Osteocyte (in vitro differentiated cells): Measurements from ENCODE around the gene GNAQ. TPM values are rescaled to one million over a fixed set of nuclear protein-coding genes. Genes with fewer than 3 reads are reported as not detected.
A peak's percentile ranks its signal among the peaks of the same experiment; 100 is the strongest.

Experiments
- DNase-seq: peaks from one replicate; pipeline ENCODE4 v3.0.0; 2021; ENCODE audit warnings: mixed read lengths; ENCODE audit not compliant: unreplicated experiment; ENCODE audit errors: extremely low spot score
- H3K27ac Mint-ChIP-seq: one replicate; pipeline ENCODE4 v1.8.0; 2021; ENCODE audit warnings: mild to moderate bottlenecking, mixed read lengths; ENCODE audit not compliant: unreplicated experiment
- H3K27me3 Mint-ChIP-seq: one replicate; pipeline ENCODE4 v1.8.0; 2021; ENCODE audit warnings: mixed read lengths; ENCODE audit not compliant: unreplicated experiment
- H3K36me3 Mint-ChIP-seq: one replicate; pipeline ENCODE4 v1.8.0; 2021; ENCODE audit warnings: mixed read lengths; ENCODE audit not compliant: unreplicated experiment
- H3K4me1 Mint-ChIP-seq: one replicate; pipeline ENCODE4 v1.8.0; 2021; ENCODE audit warnings: mixed read lengths; ENCODE audit not compliant: unreplicated experiment
- H3K4me3 Mint-ChIP-seq: one replicate; pipeline ENCODE4 v1.8.0; 2021; ENCODE audit warnings: mild to moderate bottlenecking, moderate library complexity, mixed read lengths; ENCODE audit not compliant: unreplicated experiment
- H3K9me3 Mint-ChIP-seq: one replicate; pipeline ENCODE4 v1.8.0; 2021; ENCODE audit warnings: mixed read lengths; ENCODE audit not compliant: unreplicated experiment
- total RNA-seq: library from RNA; stranded (reverse); gene quantifications from 2 replicates; pipeline ENCODE4 v1.2.1, GENCODE V29; 2021
- TF ChIP-seq, protein P1 (sequence below): fragments of 200-600 bp; sonication (generic); IDR thresholded peaks from 2 replicates; pipeline ENCODE4 v1.5.0; 2021; ENCODE audit warnings: antibody characterized with exemption, mild to moderate bottlenecking, moderate library complexity

GNAQ gene
- total RNA-seq, 1 donor from 2014 or later: 65.9 TPM

DNA sequence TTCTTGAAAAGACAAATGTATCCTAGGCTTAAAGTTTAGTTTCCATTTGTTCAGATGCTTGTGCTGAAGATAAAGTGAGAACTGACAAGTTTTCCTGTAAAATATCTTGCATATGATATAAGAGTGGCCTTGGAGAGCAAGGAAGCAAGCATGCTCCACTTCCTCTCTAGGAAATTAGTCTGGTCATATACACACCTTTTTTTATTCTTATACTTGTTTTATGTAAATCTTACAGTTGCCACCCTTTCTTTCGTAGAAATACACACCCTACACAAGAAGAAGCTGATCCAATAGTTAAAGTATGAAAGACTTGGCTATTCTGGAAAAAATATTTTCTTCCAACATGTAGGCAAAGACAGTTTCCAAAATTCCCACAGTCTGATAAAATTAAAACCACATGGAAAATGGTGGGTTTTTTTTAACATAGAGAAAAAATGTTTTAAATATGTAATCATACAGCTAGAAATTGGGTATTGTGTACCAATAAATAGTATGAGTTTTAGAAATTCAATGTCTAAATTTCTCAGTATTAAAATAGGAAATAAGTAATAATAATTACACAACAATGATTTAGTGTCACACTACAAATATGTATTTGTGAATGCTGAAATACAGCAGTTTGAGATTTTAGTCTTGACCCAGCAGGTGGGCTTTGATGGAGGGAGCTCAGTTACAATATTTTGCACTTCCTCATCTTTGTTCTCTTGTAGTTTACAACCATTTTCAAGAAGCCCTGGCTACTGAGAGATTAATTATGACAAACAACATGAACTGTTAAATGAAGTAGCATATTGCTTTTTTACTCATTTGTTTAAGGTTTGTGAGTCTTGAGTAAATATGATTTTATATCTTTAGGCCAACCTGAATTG is 197.8 kb downstream of the GNAQ start:
- H3K4me1 Mint-ChIP-seq: peaks cover 29% of the 10 kb centered on the region
- H3K27me3 Mint-ChIP-seq: no peaks in the 10 kb centered on the region
- DNase-seq: no peak
- H3K4me3 Mint-ChIP-seq: no peak overlapping the region
- peak overlapping the region; percentile 63 for H3K27ac Mint-ChIP-seq
- peaks cover 3% of the 10 kb centered on the region for H3K36me3 Mint-ChIP-seq
- TF ChIP-seq, protein P1, sequence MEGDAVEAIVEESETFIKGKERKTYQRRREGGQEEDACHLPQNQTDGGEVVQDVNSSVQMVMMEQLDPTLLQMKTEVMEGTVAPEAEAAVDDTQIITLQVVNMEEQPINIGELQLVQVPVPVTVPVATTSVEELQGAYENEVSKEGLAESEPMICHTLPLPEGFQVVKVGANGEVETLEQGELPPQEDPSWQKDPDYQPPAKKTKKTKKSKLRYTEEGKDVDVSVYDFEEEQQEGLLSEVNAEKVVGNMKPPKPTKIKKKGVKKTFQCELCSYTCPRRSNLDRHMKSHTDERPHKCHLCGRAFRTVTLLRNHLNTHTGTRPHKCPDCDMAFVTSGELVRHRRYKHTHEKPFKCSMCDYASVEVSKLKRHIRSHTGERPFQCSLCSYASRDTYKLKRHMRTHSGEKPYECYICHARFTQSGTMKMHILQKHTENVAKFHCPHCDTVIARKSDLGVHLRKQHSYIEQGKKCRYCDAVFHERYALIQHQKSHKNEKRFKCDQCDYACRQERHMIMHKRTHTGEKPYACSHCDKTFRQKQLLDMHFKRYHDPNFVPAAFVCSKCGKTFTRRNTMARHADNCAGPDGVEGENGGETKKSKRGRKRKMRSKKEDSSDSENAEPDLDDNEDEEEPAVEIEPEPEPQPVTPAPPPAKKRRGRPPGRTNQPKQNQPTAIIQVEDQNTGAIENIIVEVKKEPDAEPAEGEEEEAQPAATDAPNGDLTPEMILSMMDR: no peak
- H3K9me3 Mint-ChIP-seq: no peaks in the 10 kb centered on the region

DNA sequence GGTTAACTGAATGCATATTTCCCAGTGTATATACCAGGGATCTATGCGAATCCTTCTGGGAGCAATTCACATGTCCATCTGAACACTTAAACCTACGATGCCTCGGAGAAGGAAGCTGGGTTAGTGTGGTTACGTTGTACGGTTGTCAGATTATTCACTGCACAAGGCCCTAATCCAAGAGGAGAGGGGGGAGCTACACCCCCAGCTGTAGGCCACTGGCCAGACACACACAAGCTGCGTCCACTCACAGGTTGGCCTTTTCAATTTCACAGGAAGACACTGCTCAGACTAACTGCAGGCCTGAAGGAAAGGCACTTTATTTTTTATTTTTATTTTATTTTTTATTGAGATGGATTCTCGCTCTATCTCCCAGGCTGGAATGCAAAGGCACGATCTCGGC is 199.0 kb downstream of the GNAQ start:
- Mint-ChIP-seq H3K27ac (no peak overlapping the region), H3K4me3 (no peak overlapping the region), H3K4me1 (peaks cover 28% of the 10 kb centered on the region), H3K9me3 (no peaks in the 10 kb centered on the region), H3K27me3 (no peaks in the 10 kb centered on the region), H3K36me3 (peaks cover 3% of the 10 kb centered on the region)
- no peak for DNase-seq
- TF ChIP-seq, protein P1: no peak

DNA sequence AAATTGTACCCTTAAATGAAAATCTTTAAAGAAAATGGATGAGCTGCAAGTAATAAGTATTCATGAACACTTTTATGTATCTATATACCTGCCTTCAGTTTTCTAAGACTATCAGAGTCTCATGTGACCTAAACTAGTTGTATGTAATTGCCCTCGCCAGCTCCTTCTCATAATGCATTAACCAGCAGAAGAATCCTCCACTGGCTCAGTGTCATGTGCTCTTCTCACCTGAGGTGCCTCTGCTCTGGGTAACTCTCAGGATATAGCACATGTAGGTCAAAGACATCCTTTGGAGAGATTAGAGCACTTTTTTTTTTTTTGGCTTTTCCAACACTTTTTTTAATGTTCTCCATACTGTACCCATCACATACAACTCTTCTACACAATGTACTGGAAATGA is 199.8 kb downstream of the GNAQ start:
- peaks cover 31% of the 10 kb centered on the region for H3K4me1 Mint-ChIP-seq
- H3K27me3 Mint-ChIP-seq: no peaks in the 10 kb centered on the region
- no peak for DNase-seq
- no peak overlapping the region for H3K27ac Mint-ChIP-seq
- H3K36me3 Mint-ChIP-seq: peaks cover 3% of the 10 kb centered on the region
- no peak overlapping the region for H3K4me3 Mint-ChIP-seq
- TF ChIP-seq, protein P1: no peak
- H3K9me3 Mint-ChIP-seq: no peaks in the 10 kb centered on the region

DNA sequence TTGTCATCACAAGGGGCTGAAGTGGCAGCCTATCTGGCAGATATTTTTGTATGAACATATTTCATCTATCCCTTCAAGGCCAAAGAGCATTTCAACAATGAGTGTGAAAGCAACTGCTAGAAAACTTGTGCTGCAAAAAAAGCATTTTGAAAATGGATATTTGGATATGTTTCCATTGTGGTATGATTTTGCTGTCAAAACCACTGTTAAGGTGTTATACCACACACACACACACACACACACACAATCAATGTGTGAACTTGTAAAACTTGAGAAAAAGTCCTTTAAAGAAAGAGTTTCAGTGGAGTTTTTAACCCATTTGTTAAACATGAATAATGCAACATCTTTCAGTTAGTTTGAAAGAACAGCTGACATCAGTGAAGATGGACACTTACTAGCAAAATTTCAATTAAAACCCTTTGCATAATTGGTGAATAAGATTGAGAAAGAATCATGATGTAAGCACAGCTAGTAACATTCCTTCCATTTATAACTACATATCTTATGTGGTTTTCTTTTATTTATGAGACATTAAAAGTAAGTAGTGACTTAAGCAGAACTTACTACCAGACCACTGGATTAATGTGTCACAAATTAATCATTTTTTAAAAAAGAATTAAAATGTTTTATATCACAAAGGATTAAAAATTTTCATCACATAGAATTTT is 200.9 kb downstream of the GNAQ start:
- TF ChIP-seq, protein P1: no peak
- Mint-ChIP-seq H3K4me3 (no peak overlapping the region), H3K36me3 (peaks cover 3% of the 10 kb centered on the region), H3K4me1 (peaks cover 26% of the 10 kb centered on the region), H3K27ac (no peak overlapping the region), H3K27me3 (no peaks in the 10 kb centered on the region), H3K9me3 (no peaks in the 10 kb centered on the region)
- no peak for DNase-seq

DNA sequence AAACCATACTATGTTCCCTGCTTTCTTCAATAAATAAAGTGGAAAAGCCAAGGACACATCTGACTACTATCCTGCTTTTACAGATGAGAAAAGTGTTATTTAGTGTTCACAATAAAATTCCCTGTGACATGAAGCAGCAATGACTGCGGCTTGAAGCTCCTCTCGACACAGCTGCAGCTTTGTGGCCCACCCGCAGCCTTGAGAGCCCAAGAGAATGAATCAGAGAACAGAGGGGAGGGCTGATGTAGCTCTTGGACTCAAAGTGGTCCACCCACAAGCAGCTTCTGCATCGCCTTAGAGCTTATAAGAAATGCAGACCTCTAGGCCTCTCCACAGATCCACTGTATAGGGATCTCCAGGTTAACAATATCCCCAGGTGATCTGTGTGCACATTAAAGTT is 202.2 kb downstream of the GNAQ start:
- H3K27me3 Mint-ChIP-seq: no peaks in the 10 kb centered on the region
- peaks cover 3% of the 10 kb centered on the region for H3K36me3 Mint-ChIP-seq
- no peak overlapping the region for H3K27ac Mint-ChIP-seq
- H3K4me3 Mint-ChIP-seq: no peak overlapping the region
- no peaks in the 10 kb centered on the region for H3K9me3 Mint-ChIP-seq
- peaks cover 17% of the 10 kb centered on the region for H3K4me1 Mint-ChIP-seq
- TF ChIP-seq, protein P1: no peak
- no peak for DNase-seq
